OCI-LY7 (cell line): ENCODE results near the gene KLHL4. TPM values are rescaled to one million over a fixed set of nuclear protein-coding genes. Genes with fewer than 3 reads are reported as not detected.
"Not testable (repeated sequence)": the region's sequence is repeated elsewhere in the genome, so short reads cannot be mapped to it uniquely, and the experiment has no call there.

ENCODE experiments used
- Bru-seq: library from RNA; stranded (reverse); fragments of 400-500 nt; gene quantifications from one replicate; lab custom pipeline; 2021; lab: Mats Ljungman, UMichigan
- BruChase-seq, 2 experiments: library from RNA; stranded (reverse); fragments of 400-500 nt; gene quantifications; one replicate each; lab custom pipeline; 2021; lab: Mats Ljungman, UMichigan
- BruUV-seq: library from RNA; stranded (reverse); fragments of 400-500 nt; replicated peaks from 2 replicates; lab custom pipeline; 2021; lab: Mats Ljungman, UMichigan
- CTCF ChIA-PET: fragments of 300-600 bp; sonication (Branson Sonifier 250); formaldehyde crosslinking; loops from one replicate; lab custom pipeline; 2022; ENCODE audit warnings: antibody characterized with exemption; ENCODE audit not compliant: unreplicated experiment; lab: Charles Lee
- POLR2A ChIA-PET: fragments of 300-600 bp; sonication (Branson Sonifier 250); formaldehyde crosslinking; loops from one replicate; lab custom pipeline; 2022; ENCODE audit warnings: antibody characterized with exemption; lab: Charles Lee
- DNase-seq: peaks from one replicate; pipeline ENCODE4 v3.0.0-alpha.2; 2015; ENCODE audit warnings: low spot score
- H2AFZ ChIP-seq: fragments of 200-600 bp; sonication (generic), shearing (Covaris generic); 2 replicates; pipeline ENCODE4 v1.6.1; 2014; ENCODE audit warnings: mild to moderate bottlenecking, antibody characterized with exemption, low read length, moderate library complexity
- H3K27ac ChIP-seq: fragments of 200-600 bp; sonication (generic); 2 replicates; pipeline ENCODE4 v1.5.1; 2014; ENCODE audit warnings: mixed run types, low read depth, mild to moderate bottlenecking, moderate library complexity, low read length, inconsistent platforms; ENCODE audit not compliant: poor library complexity, severe bottlenecking
- H3K36me3 ChIP-seq: fragments of 200-600 bp; sonication (generic); 2 replicates; pipeline ENCODE4 v1.6.1; 2014; ENCODE audit warnings: mild to moderate bottlenecking, antibody characterized with exemption, low read length, moderate library complexity, mixed read lengths; ENCODE audit not compliant: insufficient read depth
- H3K4me1 ChIP-seq: fragments of 200-600 bp; sonication (generic); 2 replicates; pipeline ENCODE4 v1.5.1; 2014; ENCODE audit warnings: mild to moderate bottlenecking, low read length; ENCODE audit not compliant: insufficient read depth, poor library complexity, severe bottlenecking
- H3K4me2 ChIP-seq: fragments of 200-600 bp; sonication (generic); 2 replicates; pipeline ENCODE4 v1.6.1; 2014; ENCODE audit warnings: mild to moderate bottlenecking, low read length
- H3K4me3 ChIP-seq: fragments of 200-600 bp; sonication (generic); 2 replicates; pipeline ENCODE4 v1.5.1; 2014; ENCODE audit warnings: mild to moderate bottlenecking, low read depth, low read length; ENCODE audit not compliant: poor library complexity, severe bottlenecking
- H3K79me2 ChIP-seq: fragments of 200-600 bp; sonication (generic); 2 replicates; pipeline ENCODE4 v1.6.1; 2016; ENCODE audit warnings: low read depth, mild to moderate bottlenecking, low read length, moderate library complexity, mixed read lengths; ENCODE audit not compliant: insufficient read depth
- H3K9me2 ChIP-seq: fragments of 200-600 bp; sonication (generic); 2 replicates; pipeline ENCODE4 v1.6.1; 2016; ENCODE audit warnings: mild to moderate bottlenecking, low read length, mixed read lengths; ENCODE audit not compliant: insufficient read depth
- H3K9me3 ChIP-seq: fragments of 200-600 bp; sonication (generic); 2 replicates; pipeline ENCODE4 v1.6.1; 2014; ENCODE audit warnings: mild to moderate bottlenecking, mixed run types, low read length, mixed read lengths
- H4K20me1 ChIP-seq: fragments of 200-600 bp; sonication (generic); 2 replicates; pipeline ENCODE4 v1.6.1; 2014; ENCODE audit warnings: mild to moderate bottlenecking, antibody characterized with exemption, low read length, moderate library complexity, mixed read lengths; ENCODE audit not compliant: insufficient read depth
- CTCF ChIP-seq: fragments of 200-600 bp; sonication (generic); conservative IDR thresholded peaks from 2 replicates; pipeline ENCODE4 v1.5.1; 2014; ENCODE audit warnings: mild to moderate bottlenecking, antibody characterized with exemption, low read length, moderate library complexity, mixed read lengths
- EZH2phosphoT487 ChIP-seq: fragments of 200-600 bp; sonication (generic); IDR thresholded peaks from 2 replicates; pipeline ENCODE4 v1.6.1; 2018; ENCODE audit warnings: low read depth, borderline replicate concordance, mild to moderate bottlenecking, mixed run types, antibody characterized with exemption, low read length, moderate library complexity, mixed read lengths
- intact Hi-C: fragments of 100-400 bp; cut with micrococcal nuclease; formaldehyde crosslinking; loops from one replicate; pipeline ENCODE4 v1.10.0; 2022; ENCODE audit not compliant: unreplicated experiment
- long read RNA-seq: library from polyadenylated mRNA; stranded (forward); transcript quantifications from one replicate; pipeline ENCODE4 v2.0.0, GENCODE V29; 2022
- total RNA-seq, 2 experiments: library from RNA; depleted of rRNA in 1 of 2; stranded (reverse); fragments of >200 nt in 1 of 2; shearing (Covaris generic) in 1 of 2; gene quantifications; 2 replicates each; pipeline ENCODE4 v1.2.3, GENCODE V29; 2014 to 2022

Gene KLHL4
- total RNA-seq (2014; rRNA removed; shearing (Covaris generic)): not detected in 2 replicates
- total RNA-seq (2022): not detected in 2 replicates
- not detected for Bru-seq, nascent RNA
- not detected for BruChase-seq, experiment 1, labeled RNA remaining after a 6-hour chase
- BruChase-seq, experiment 2, labeled RNA remaining after a 2-hour chase: not detected
- long read RNA-seq: 0 reads

GRCh38 chrX:87517571-87518141 is at the start of gene KLHL4:
KLHL4 (plus strand) TSS chrX:87517802; CDS start chrX:87517894, 92 bp downstream.
- no TSS peak for BruUV-seq
- CTCF ChIA-PET: no interaction called here
- Histone ChIP-seq H3K4me2 (no peak within 1 kb of the TSS), H3K9me2 (no peaks in the 10 kb centered on the region), H4K20me1 (no peaks in the 10 kb centered on the region), H3K36me3 (no peaks in the 10 kb centered on the region), H2AFZ (no peak within 1 kb of the TSS), H3K79me2 (no peaks in the 10 kb centered on the region), H3K9me3 (no peaks in the 10 kb centered on the region), H3K4me3 (no peak within 1 kb of the TSS), H3K27ac (no peak within 1 kb of the TSS), H3K4me1 (no peaks in the 10 kb centered on the region)
- DNase-seq: no peak
- no peak for TF ChIP-seq EZH2phosphoT487
- TF ChIP-seq CTCF: no peak
- POLR2A ChIA-PET: no interaction called here
- intact Hi-C loops: no loop called here

GRCh38 chrX:87468941-87469340 is 48.7 kb upstream of the KLHL4 start:
- Histone ChIP-seq H4K20me1 (no peaks in the 10 kb centered on the region), H3K27ac (no peak overlapping the region), H3K9me3 (no peaks in the 10 kb centered on the region), H3K9me2 (no peaks in the 10 kb centered on the region), H3K79me2 (no peaks in the 10 kb centered on the region), H3K4me3 (no peak overlapping the region), H2AFZ (no peak overlapping the region), H3K4me1 (no peaks in the 10 kb centered on the region), H3K36me3 (no peaks in the 10 kb centered on the region), H3K4me2 (no peak overlapping the region)
- intact Hi-C loops: no loop called here
- ChIA-PET CTCF (no interaction called here), POLR2A (no interaction called here)
- BruUV-seq: no TSS peak
- no peak for DNase-seq
- no peak for TF ChIP-seq CTCF
- no peak for TF ChIP-seq EZH2phosphoT487

GRCh38 chrX:87475793-87476192 is 41.8 kb upstream of the KLHL4 start:
- Histone ChIP-seq H3K9me2 (no peaks in the 10 kb centered on the region), H3K4me2 (no peak overlapping the region), H2AFZ (no peak overlapping the region), H3K9me3 (no peaks in the 10 kb centered on the region), H3K27ac (no peak overlapping the region), H3K4me3 (no peak overlapping the region), H4K20me1 (no peaks in the 10 kb centered on the region), H3K79me2 (no peaks in the 10 kb centered on the region), H3K4me1 (no peaks in the 10 kb centered on the region), H3K36me3 (no peaks in the 10 kb centered on the region)
- intact Hi-C loops: no loop called here
- no peak for DNase-seq
- BruUV-seq: no TSS peak
- no peak for TF ChIP-seq CTCF
- TF ChIP-seq EZH2phosphoT487: no peak
- ChIA-PET POLR2A (no interaction called here), CTCF (no interaction called here)

- intact Hi-C loops, H3K4me3 ChIP-seq, H3K4me2 ChIP-seq, H3K27ac ChIP-seq, CTCF ChIA-PET, DNase-seq, H3K79me2 ChIP-seq, H3K36me3 ChIP-seq, H3K4me1 ChIP-seq, H3K9me2 ChIP-seq, H4K20me1 ChIP-seq, BruUV-seq, H3K9me3 ChIP-seq, H2AFZ ChIP-seq, POLR2A ChIA-PET: not testable (repeated sequence)
Observed at GRCh38 chrX:87478703-87479102, 38.9 kb upstream of the KLHL4 start.
